ENCODE data around the gene RSPO3.

RSPO3 gene

DNA sequence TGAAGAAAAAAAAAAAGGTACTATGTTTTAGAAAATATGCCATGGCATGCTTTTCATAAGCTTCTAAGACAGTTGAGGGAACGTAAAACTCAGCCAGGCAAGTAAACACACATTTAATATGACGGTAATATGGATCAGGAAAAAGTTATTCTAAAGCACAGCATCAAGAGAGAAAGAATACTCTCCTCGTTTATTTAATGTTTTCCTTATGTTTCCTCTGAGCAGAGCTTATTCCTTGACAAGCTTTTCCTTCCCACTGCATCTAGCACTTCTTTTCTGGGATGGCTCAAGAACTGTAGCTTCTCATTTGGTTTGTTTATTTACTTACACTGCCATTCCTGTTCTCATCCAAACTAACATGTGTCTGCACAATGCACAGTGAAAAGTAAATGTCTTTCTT is 2.7 kb upstream of the RSPO3 start:
- in situ Hi-C loops (cut with HindIII; ENCODE audit: low sequenced_read_pairs) = loop anchor here (10.0 kb wide), 1 partner anchor 311 kb away; no protein-coding TSS in a partner anchor
- no peak overlapping the region for H3K4me3 ChIP-seq (ENCODE audit: low read depth, low read length)
- no peak for DNase-seq (ENCODE audit: low read depth)

DNA sequence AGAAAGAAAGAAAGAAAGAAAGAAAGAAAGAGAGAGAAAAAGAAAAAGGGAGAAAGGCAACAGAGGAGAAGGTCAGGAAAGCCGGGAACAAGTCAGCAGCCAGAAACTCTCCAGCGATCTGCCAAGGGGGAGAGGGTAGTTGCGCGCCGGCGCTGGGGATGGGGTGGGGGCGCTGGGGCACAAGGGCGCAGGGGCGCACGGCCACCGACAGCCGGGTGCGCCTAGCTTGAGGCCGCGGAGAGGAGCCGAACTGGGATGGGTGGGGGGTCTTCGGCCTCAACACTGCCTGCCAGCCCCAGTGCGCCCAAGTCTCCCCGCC is 533 bp upstream of the RSPO3 start:
- peak overlapping the region; percentile 51 for H3K4me3 ChIP-seq (ENCODE audit: low read depth, low read length)
- in situ Hi-C loops (cut with HindIII; ENCODE audit: low sequenced_read_pairs) = loop anchor here (10.0 kb wide), 1 partner anchor 313 kb away; no protein-coding TSS in a partner anchor
- DNase-seq (ENCODE audit: low read depth) = no peak
- TF ChIP-seq, protein P1, sequence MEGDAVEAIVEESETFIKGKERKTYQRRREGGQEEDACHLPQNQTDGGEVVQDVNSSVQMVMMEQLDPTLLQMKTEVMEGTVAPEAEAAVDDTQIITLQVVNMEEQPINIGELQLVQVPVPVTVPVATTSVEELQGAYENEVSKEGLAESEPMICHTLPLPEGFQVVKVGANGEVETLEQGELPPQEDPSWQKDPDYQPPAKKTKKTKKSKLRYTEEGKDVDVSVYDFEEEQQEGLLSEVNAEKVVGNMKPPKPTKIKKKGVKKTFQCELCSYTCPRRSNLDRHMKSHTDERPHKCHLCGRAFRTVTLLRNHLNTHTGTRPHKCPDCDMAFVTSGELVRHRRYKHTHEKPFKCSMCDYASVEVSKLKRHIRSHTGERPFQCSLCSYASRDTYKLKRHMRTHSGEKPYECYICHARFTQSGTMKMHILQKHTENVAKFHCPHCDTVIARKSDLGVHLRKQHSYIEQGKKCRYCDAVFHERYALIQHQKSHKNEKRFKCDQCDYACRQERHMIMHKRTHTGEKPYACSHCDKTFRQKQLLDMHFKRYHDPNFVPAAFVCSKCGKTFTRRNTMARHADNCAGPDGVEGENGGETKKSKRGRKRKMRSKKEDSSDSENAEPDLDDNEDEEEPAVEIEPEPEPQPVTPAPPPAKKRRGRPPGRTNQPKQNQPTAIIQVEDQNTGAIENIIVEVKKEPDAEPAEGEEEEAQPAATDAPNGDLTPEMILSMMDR (IDR thresholded peaks at IDR 0.05; ENCODE audit: low read depth, low read length, missing control alignments) = no peak

More for the DNA sequence above, 2.7 kb upstream of the RSPO3 start:
- TF ChIP-seq, protein P1 (IDR thresholded peaks at IDR 0.05; ENCODE audit: low read depth, low read length, missing control alignments) = no peak

GRCh38 chr6:127119102-127120022 is 891 bp downstream of the RSPO3 start:
- peak overlapping the region; percentile 51 for H3K4me3 ChIP-seq (ENCODE audit: low read depth, low read length)
- TF ChIP-seq, protein P1 (IDR thresholded peaks at IDR 0.05; ENCODE audit: low read depth, low read length, missing control alignments) = no peak
- no peak for DNase-seq (ENCODE audit: low read depth)
- in situ Hi-C loops (cut with HindIII; ENCODE audit: low sequenced_read_pairs) = loop anchor here (10.0 kb wide), 1 partner anchor 315 kb away; no protein-coding TSS in a partner anchor

DNA sequence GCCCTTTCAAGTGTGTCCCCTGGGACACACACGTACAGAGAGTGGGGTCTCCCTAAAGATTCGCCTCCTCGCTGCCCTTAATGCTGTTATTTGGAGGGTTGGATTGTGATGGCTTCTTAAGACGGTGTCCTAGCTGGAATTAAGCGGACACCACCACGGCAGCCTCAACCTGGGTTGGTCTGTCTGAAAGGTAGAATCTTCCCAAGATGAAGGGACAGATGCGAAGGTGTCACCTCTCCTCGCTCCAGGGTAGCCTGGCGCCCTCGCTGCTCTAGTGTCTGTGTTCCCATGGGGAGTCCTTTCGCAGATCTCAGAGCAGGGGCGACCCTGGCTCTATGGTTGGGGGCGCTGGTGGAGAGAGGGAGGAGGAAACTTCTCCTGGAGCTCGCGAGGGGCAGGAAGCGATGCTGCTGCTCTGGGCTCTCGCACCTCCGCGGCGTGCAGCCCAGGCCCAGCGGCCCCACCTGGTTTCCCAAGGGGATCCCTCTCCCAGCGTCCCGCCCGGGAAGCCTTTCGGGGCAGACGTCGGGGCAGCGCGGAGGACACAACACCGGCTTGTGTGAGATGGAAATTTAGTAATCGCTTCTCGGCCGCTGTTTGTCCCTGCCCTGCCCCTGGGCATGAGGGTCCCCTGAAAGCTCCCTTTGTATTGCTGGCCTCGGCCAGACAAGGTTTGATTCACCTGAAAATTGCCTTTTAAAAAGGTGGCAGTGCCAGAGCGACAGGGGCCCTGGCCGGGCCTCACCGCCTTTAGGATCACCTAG is 1.7 kb downstream of the RSPO3 start:
- TF ChIP-seq, protein P1 (IDR thresholded peaks at IDR 0.05; ENCODE audit: low read depth, low read length, missing control alignments) = no peak
- in situ Hi-C loops (cut with HindIII; ENCODE audit: low sequenced_read_pairs) = no loop called here
- peak overlapping the region; percentile 51 for H3K4me3 ChIP-seq (ENCODE audit: low read depth, low read length)
- no peak for DNase-seq (ENCODE audit: low read depth)

DNA sequence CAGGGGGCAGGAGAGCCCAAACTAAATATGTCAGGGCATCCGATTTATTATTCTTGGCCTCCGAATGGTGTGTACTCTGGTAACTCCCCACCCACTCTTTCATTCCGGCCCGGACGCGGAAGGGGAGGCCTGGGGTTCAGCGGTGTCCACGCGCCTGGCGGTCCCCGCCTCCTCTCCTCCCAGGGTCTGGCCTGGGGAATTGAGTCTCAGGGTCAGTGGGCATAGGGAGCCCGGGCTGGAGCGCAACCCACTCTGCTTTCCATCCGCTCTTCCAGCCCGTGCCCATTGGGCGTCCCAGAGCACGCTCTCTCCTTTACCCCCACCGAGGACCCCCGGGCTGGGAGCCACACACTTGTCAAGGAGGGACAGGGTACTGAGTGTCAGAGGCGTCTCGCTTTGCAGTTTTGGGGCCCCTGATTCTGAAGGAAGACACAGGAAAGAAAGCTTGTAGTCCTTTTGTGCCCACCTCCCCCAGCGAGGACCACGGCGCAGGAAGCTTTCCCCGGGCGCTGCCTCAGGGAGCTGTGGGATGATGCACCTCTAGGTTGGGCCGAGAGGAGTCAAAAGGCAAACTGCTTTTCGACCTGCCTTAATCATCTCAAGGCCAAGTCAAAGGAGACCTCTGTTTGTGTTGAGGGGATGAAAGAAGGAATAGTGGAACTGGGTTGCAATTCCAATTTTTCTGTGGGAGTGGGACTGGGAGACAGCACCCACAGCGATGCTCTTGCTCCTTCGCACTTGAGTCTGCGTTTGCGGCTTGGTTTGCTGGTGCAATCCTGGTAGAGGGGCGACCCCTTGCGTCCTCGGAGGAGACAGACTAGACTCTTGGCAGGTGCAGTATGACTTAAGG is 2.5 kb downstream of the RSPO3 start:
- in situ Hi-C loops (cut with HindIII; ENCODE audit: low sequenced_read_pairs) = no loop called here
- DNase-seq (ENCODE audit: low read depth) = peak; percentile 73
- peak overlapping the region; percentile 51 for H3K4me3 ChIP-seq (ENCODE audit: low read depth, low read length)
- TF ChIP-seq, protein P1 (IDR thresholded peaks at IDR 0.05; ENCODE audit: low read depth, low read length, missing control alignments) = peak; percentile 81

DNA sequence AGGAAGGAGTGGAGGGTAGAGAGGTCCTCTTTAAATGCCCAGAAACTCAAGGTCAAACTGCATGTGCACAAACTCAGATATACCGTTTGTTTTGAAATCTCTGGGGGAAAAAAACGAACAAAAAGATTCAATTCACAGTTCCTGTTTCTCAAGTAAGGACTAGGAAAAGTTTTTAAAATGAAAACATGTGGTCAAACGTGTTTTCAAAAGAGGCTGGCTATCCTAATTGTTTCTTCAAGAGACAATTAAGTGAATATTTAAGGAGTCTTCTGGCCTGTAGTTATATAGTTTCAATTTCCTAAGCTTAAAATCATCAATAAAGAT is 3.1 kb downstream of the RSPO3 start:
- DNase-seq (ENCODE audit: low read depth) = no peak
- in situ Hi-C loops (cut with HindIII; ENCODE audit: low sequenced_read_pairs) = no loop called here
- TF ChIP-seq, protein P1 (IDR thresholded peaks at IDR 0.05; ENCODE audit: low read depth, low read length, missing control alignments) = no peak
- H3K4me3 ChIP-seq (ENCODE audit: low read depth, low read length) = no peak overlapping the region
